GM18505 (cell line): ENCODE data around the gene CACNG4.
"Not testable (repeated sequence)": the region's sequence is repeated elsewhere in the genome, so short reads cannot be mapped to it uniquely, and the experiment has no call there.

Source experiments
- ATAC-seq: cut with Tn5 transposase; IDR thresholded peaks from one replicate; pipeline ENCODE4 v1.9.1; 2021; ENCODE audit not compliant: unreplicated experiment
- POLR2A ChIP-seq: IDR thresholded peaks from 4 replicates; pipeline ENCODE4 v1.6.1; 2011; ENCODE audit warnings: borderline replicate concordance; ENCODE audit not compliant: insufficient read depth, insufficient read length; ENCODE audit errors: extremely low read depth

The CACNG4 gene

GRCh38 chr17:67027031-67027628 is 62.6 kb downstream of the CACNG4 start:
- no peak for ATAC-seq
- no peak for TF ChIP-seq POLR2A

GRCh38 chr17:67030641-67031040 is 66.1 kb downstream of the CACNG4 start:
- TF ChIP-seq POLR2A = no peak
- no peak for ATAC-seq

GRCh38 chr17:67032382-67032781 is 67.9 kb downstream of the CACNG4 start:
- TF ChIP-seq POLR2A = no peak
- no peak for ATAC-seq

- TF ChIP-seq POLR2A = no peak
- ATAC-seq = no peak
These were observed 68.5 kb downstream of the CACNG4 start for GRCh38 chr17:67032985-67033384.

GRCh38 chr17:67033613-67034012 is 69.1 kb downstream of the CACNG4 start:
- ATAC-seq = no peak
- no peak for TF ChIP-seq POLR2A

- ATAC-seq = peak; percentile 59
- no peak for TF ChIP-seq POLR2A
These were observed 70.9 kb downstream of the CACNG4 start for GRCh38 chr17:67035131-67036083.

GRCh38 chr17:67038861-67039365 is 74.4 kb downstream of the CACNG4 start:
- TF ChIP-seq POLR2A = no peak
- ATAC-seq = no peak

GRCh38 chr17:67040652-67041051 is 76.1 kb downstream of the CACNG4 start:
- ATAC-seq = no peak
- no peak for TF ChIP-seq POLR2A

GRCh38 chr17:67041119-67041518 is 76.6 kb downstream of the CACNG4 start:
- ATAC-seq = not testable (repeated sequence)

- no peak for ATAC-seq
- TF ChIP-seq POLR2A = no peak
These were observed 77.0 kb downstream of the CACNG4 start for GRCh38 chr17:67041531-67041930.

GRCh38 chr17:67041941-67042899 is 77.7 kb downstream of the CACNG4 start:
- ATAC-seq = no peak
- no peak for TF ChIP-seq POLR2A

- no peak for ATAC-seq
- TF ChIP-seq POLR2A = no peak
These were observed 78.8 kb downstream of the CACNG4 start for GRCh38 chr17:67043283-67043682.
